NCI-H524 treated with DMSO at 0.1 percent for 48 hours (cell line): ENCODE measurements around the gene GMDS.

Experiments used
- DNase-seq: peaks from one replicate; lab custom pipeline; 2025; lab: John Stamatoyannopoulos, UW

Gene GMDS

DNA sequence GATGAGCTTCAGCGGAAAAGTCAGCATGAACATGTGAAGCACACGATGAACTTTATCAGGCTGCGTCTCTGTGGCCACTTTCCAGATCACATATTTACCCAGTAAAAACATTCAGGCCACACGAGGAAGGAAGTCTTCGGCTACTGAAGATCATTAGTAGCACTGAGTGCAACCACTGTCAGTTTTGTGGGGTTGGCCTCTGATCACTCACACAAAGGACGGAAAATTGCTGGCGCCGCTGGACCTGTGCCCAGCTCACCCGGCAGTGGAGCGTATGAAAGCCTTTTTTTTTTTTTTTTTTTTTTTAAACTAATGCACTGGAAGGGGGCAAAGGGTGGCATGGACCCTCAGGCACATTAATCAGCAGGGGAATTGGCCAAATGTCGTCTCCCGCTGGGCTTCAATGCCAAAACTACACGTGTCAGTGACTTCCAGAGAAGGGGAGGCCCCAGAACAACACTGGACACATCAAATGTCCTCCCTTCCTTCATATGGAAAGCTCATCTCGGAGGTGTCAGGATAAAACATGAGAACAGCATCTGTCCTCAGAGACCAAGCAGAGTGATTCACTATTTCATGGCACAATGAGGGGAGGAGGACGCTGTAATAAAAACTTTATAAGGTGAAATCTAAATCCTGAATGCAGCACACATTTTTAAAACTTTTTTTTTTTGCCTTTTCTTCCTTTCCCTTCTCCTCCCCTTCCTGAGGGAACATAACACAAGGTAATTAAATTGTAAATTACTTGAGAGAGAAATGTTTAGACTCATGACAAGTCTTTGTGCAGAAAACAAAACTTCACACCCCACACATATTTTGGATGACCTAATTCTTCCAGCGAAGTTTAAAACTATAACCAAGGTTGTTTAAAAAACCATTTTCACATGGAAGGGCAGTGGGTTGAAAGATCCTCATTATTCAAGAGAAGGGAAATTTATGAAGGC, 412.3 kb downstream of the GMDS start:
- DNase-seq = no peak

DNA sequence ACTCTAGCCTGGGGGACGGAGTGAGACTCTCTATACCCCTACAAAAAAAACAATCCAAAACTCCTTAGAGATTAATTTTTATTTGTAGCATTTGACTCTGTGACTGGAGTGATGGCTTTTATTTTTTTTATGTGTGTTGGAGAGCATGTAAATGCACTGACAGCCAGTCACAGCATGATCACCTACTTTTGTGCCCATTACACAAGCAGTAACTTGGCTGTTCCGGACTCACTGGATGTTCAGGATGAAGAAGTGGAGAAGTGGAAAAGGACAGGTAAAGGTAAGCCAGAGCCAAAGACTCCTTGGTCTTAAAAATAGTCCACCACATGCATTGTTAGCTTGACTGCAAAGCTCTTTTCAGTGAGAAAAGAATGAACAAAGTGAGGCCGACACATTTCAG, 413.0 kb downstream of the GMDS start:
- DNase-seq = no peak

GRCh38 chr6:1827984-1828793, 417.2 kb downstream of the GMDS start:
- DNase-seq = no peak

DNA sequence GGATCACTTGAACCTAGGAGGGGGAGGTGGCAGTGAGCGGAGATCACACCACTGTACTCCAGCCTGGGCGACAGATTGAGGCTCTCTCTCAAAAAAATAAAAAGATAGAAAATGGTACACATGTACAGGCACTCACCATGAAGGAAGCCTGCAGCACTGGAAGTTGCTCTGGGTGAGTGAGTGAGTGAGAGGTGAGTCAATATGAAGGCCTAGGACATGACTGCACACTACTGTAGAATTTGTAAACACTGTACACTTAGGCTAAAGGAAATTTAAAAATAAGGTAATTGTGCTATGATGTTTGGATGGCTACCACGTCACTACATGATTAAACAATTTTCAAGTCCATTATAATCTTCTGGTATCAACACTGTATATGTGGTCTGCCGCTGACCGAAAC, 419.5 kb downstream of the GMDS start:
- no peak for DNase-seq

GRCh38 chr6:1825277-1825676, 420.1 kb downstream of the GMDS start:
- DNase-seq = no peak

DNA sequence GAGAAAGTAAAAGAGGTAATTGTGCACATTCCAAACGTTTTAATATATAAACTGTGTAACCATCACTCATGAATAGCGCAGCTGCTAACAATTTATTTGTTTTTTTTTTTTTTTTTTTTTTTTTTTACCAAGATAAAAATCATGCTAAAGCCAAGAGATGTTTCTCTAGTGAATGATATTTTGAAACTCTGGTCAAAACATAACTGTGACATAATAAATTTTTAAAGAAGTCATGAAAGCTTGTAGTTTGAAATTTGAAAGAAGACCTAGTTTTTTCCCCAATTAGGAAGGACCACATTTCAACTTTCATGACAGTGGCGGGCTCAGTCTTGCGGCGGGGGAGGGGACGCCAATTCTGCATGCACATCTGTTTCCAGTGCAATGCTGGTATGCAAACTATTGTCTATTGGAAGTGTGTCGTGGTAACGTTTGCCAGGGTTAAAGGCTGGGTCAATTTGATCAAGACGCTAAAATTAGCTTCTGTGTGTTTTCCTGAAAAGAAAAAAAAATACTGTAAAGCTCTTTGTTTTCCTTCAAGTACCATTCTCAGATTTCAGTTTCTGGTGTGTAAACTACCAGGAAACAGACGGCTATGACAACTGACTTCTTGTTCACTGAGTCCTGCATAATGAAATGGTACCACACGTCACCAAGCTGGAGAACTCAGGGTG, 423.8 kb downstream of the GMDS start:
- no peak for DNase-seq

GRCh38 chr6:1821164-1821512, 424.3 kb downstream of the GMDS start:
- DNase-seq = no peak

GRCh38 chr6:1820714-1821113, 424.7 kb downstream of the GMDS start:
- no peak for DNase-seq

DNA sequence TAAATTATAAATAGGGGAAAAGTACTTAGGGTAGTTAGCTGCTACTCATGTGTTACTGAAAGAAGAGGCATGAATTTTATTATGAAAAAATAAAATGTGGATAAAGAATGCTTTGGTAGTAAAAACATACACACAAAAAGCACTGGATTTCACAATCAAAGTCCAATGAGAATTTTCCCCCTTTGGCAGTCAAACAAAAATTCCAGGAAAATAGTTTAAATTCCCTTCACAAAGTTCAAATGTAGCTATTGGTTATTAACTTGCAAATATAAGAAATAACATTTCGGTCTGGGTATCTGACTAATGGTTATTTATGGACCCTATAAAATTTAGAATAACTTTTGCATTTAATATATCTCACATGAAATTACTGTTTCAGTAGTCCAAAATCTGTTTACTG, 425.2 kb downstream of the GMDS start:
- no peak for DNase-seq

DNA sequence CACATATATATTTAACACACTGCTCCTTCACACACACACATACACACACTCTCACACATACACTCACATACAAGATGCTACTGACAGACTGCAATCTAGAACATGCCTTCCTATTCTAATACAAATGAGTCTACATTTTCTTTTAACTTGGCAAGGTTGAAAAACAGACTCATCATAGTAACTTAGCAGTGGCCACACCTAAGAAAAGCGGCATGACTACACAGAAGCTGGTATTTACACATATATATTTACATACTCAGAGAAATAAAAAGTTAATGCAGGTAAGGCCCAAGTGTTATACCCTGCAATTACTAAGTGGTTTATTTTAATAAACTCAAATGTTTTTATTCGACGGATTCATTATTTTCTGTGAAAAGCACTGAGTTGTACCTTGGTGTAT, 426.4 kb downstream of the GMDS start:
- DNase-seq = no peak

DNA sequence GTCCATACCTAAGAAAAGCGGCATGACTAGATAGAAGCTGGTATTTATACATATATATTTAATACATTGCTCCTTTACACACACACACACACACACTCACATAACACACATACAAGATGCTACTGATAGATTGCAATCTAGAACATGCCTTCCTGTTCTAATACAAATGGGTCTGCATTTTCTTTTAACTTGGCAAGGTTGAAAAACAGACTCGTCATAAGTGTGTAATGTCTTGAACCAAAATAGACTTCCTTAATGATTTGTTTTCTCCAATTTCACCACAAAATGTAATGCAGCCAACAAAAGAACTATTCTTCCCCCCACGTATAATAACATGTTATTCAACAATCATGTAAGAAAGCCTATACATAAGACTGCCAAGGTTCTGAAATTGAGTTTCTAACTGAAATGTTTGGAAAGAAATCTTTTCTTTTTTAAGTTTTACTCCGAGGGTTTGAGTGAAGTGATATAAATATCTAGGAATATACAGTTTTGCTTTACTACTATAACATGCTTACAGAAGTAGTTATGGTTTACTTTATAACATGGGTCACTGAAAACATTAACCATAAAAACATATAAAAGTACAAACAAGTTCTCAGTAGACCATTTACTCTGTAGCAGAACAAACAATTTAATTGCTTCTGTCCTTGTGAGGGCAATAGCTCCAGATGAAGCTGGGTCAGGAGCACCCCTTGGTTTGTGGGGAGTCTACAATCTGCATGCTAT, 428.2 kb downstream of the GMDS start:
- no peak for DNase-seq

DNA sequence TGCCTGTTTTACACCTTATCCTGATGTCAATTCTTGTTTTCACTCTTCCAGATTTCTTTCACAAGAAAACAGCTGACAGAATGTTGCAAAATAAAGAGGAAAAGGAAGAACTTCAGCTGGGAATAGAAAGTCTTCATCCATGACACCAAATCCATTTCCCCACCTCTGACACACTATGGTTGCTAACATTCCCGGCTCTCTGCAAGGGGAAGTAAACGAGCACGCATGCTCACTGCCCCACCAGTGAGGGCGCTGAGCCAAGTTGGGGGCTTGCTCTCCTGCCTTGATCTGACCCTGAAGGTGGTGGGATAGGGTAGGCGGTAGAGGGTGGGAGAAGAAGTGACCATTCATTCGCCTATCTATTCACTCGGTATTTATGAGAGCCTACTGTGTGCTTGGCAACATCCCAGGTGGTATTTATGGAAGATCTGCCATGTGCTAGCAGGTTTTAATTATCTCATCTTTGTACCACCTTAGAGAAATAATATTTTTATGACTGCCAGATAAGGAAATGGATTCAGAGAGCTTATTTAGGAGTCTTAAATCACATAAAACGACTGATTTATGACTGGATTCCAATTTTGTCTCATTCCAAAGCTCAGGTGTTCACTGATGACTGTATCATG, 429.5 kb downstream of the GMDS start:
- DNase-seq = no peak

- DNase-seq = no peak
Measured at GRCh38 chr6:1814279-1814678, 431.1 kb downstream of the GMDS start.

GRCh38 chr6:1812487-1812886, 432.9 kb downstream of the GMDS start:
- DNase-seq = no peak

GRCh38 chr6:1812034-1812433, 433.4 kb downstream of the GMDS start:
- DNase-seq = no peak

DNA sequence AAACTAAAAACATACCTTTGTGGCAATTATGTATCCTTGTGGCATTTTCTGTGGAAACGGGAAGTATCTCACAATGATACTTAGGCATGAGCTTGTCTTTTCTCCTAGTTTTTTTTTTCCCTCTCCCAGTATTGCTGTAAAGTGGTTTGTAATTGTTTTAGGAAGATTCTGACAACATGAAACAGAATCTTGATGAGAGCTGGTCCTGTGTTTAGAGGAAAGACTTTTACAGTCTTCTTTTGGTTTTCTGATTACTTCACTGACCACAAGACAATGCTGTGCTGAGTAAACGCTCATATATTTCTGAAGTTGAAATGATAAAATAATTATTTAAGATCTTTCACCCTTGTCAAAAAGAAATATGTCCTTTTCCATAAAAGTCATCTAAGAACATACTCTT, 434.5 kb downstream of the GMDS start:
- no peak for DNase-seq

- no peak for DNase-seq
Measured at GRCh38 chr6:1809291-1809988, 436.0 kb downstream of the GMDS start.

DNA sequence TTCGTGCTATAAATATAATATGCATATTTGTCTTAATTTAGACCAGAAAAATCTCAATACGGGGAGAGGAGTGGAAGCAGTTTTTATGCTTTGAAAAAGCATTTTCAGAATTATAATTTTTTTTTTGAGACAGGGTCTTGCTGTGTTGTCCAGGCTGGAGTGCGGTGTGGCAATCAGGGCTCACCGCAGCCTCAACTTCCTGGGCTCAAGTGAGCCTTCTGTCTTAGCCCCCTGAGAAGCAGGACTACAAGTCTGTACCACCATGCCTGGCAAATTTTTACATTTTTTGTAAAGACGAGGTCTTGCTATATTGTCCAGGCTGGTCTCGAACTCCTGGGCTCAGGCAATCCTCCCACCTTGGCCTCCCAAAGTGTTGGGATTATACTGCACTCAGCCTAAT, 438.5 kb downstream of the GMDS start:
- no peak for DNase-seq

- DNase-seq = no peak
Measured at GRCh38 chr6:1802491-1803395, 442.7 kb downstream of the GMDS start.

GRCh38 chr6:1801401-1801800, 444.0 kb downstream of the GMDS start:
- DNase-seq = no peak
